Measurements from ENCODE around the gene TMEM185B.
"Not testable (repeated sequence)": the region's sequence is repeated elsewhere in the genome, so short reads cannot be mapped to it uniquely, and the experiment has no call there.

The TMEM185B gene

GRCh38 chr2:120262761-120263428 lies 39.7 kb upstream of the TMEM185B start:
- TF ChIP-seq, protein P1, sequence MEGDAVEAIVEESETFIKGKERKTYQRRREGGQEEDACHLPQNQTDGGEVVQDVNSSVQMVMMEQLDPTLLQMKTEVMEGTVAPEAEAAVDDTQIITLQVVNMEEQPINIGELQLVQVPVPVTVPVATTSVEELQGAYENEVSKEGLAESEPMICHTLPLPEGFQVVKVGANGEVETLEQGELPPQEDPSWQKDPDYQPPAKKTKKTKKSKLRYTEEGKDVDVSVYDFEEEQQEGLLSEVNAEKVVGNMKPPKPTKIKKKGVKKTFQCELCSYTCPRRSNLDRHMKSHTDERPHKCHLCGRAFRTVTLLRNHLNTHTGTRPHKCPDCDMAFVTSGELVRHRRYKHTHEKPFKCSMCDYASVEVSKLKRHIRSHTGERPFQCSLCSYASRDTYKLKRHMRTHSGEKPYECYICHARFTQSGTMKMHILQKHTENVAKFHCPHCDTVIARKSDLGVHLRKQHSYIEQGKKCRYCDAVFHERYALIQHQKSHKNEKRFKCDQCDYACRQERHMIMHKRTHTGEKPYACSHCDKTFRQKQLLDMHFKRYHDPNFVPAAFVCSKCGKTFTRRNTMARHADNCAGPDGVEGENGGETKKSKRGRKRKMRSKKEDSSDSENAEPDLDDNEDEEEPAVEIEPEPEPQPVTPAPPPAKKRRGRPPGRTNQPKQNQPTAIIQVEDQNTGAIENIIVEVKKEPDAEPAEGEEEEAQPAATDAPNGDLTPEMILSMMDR (IDR thresholded peaks at IDR 0.05; ENCODE audit: borderline replicate concordance, insufficient read depth, low read depth, low read length), result no peak
- H3K4me3 ChIP-seq (ENCODE audit: low read depth, low read length), result no peak overlapping the region

DNA sequence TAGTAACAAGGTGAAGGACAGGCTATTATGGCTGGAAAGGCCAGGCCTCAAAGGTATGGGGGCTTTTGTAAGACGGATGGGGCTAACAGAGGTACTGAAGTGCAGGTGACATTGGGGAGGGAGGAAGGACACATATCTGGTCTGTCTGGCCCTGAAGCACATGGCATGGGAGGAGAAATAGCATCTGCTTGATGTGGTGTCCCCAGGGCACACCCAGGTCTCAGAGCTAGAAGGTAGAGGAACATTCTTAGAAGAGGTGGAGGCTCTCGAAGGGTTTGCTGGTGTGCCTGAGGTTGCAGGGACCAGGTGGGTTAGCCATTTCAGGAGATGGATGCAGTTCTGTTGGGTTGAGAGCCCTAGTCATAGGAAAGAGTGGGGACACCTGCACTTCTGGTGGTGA lies 39.0 kb upstream of the TMEM185B start:
- TF ChIP-seq, protein P1 (IDR thresholded peaks at IDR 0.05; ENCODE audit: borderline replicate concordance, insufficient read depth, low read depth, low read length), result no peak

GRCh38 chr2:120261387-120262006 lies 38.3 kb upstream of the TMEM185B start:
- no peak overlapping the region for H3K4me3 ChIP-seq (ENCODE audit: low read depth, low read length)
- TF ChIP-seq, protein P1 (IDR thresholded peaks at IDR 0.05; ENCODE audit: borderline replicate concordance, insufficient read depth, low read depth, low read length), result no peak

More for the DNA sequence above, 39.0 kb upstream of the TMEM185B start:
- no peak overlapping the region for H3K4me3 ChIP-seq (ENCODE audit: low read depth, low read length)

- H3K4me3 ChIP-seq (ENCODE audit: low read depth, low read length), result no peak overlapping the region
- TF ChIP-seq, protein P1 (IDR thresholded peaks at IDR 0.05; ENCODE audit: borderline replicate concordance, insufficient read depth, low read depth, low read length), result no peak
Observed at GRCh38 chr2:120260736-120261135, 37.5 kb upstream of the TMEM185B start.

- not testable (repeated sequence) for H3K4me3 ChIP-seq (ENCODE audit: low read depth, low read length)
Observed at GRCh38 chr2:120259939-120260338, 36.7 kb upstream of the TMEM185B start.

GRCh38 chr2:120258196-120258595 lies 35.0 kb upstream of the TMEM185B start:
- no peak overlapping the region for H3K4me3 ChIP-seq (ENCODE audit: low read depth, low read length)
- TF ChIP-seq, protein P1 (IDR thresholded peaks at IDR 0.05; ENCODE audit: borderline replicate concordance, insufficient read depth, low read depth, low read length), result no peak

- no peak overlapping the region for H3K4me3 ChIP-seq (ENCODE audit: low read depth, low read length)
- TF ChIP-seq, protein P1 (IDR thresholded peaks at IDR 0.05; ENCODE audit: borderline replicate concordance, insufficient read depth, low read depth, low read length), result no peak
Observed at GRCh38 chr2:120257522-120257921, 34.3 kb upstream of the TMEM185B start.

Data from GM12875 (cell line).